Fibroblast of the aortic adventitia (primary cell): Measurements from ENCODE around the gene SH3GLB2. TPM values are rescaled to one million over a fixed set of nuclear protein-coding genes. Genes with fewer than 3 reads are reported as not detected.

Source experiments
- DNase-seq: peaks from one replicate; pipeline ENCODE4 v3.0.0-alpha.2; 2010; ENCODE audit warnings: low read depth
- H3K4me3 ChIP-seq: 2 replicates; pipeline ENCODE4 v1.5.1; 2011; ENCODE audit warnings: low read depth, mild to moderate bottlenecking, control low read depth, low read length, moderate library complexity
- CTCF ChIP-seq: IDR thresholded peaks from 2 replicates; pipeline ENCODE4 v1.5.1; 2011; ENCODE audit warnings: mild to moderate bottlenecking, low read length, control low read depth, inconsistent platforms; ENCODE audit not compliant: insufficient read depth
- total RNA-seq: library from RNA; depleted of rRNA; stranded (reverse); fragments of >200 nt; gene quantifications from 2 replicates; pipeline ENCODE4 v1.2.3, GENCODE V29; 2012; ENCODE audit warnings: low replicate concordance

Gene SH3GLB2
- total RNA-seq, 1 donor, result 41.0 TPM

- no peak for DNase-seq
- H3K4me3 ChIP-seq, result no peak overlapping the region
- no peak for TF ChIP-seq CTCF
Observed at GRCh38 chr9:128999581-129000206, 28.4 kb downstream of the SH3GLB2 start.

- no peak overlapping the region for H3K4me3 ChIP-seq
- no peak for DNase-seq
- no peak for TF ChIP-seq CTCF
Observed at GRCh38 chr9:128998462-128998861, 29.7 kb downstream of the SH3GLB2 start.

- TF ChIP-seq CTCF, result no peak
- H3K4me3 ChIP-seq, result no peak overlapping the region
- peak; percentile 76 for DNase-seq
Observed at GRCh38 chr9:128995791-128996190, 32.3 kb downstream of the SH3GLB2 start.

DNA sequence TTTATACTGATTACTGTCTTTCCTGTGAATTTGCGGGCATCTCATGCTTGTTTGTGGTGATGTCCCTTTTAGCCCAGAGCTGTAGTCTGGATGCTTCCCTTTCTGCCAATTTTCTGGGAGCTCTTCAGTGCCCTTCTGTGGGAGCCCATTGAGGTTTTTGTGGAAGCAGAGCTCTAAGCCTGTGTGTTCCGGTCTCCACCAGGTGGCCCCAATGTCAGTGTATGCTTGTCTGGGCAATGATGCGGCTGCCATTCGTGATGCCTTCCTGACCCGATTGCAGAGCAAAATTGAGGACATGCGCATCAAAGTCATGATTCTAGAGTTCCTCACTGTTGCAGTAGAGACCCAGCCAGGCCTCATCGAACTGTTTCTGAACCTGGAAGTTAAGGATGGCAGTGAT, 35.1 kb downstream of the SH3GLB2 start:
- peak; percentile 22 for DNase-seq
- no peak overlapping the region for H3K4me3 ChIP-seq
- peak; percentile 33 for TF ChIP-seq CTCF

- H3K4me3 ChIP-seq, result no peak overlapping the region
- peak; percentile 73 for DNase-seq
- no peak for TF ChIP-seq CTCF
Observed at GRCh38 chr9:128987805-128988204, 40.3 kb downstream of the SH3GLB2 start.

- no peak overlapping the region for H3K4me3 ChIP-seq
- TF ChIP-seq CTCF, result no peak
- DNase-seq, result no peak
Observed at GRCh38 chr9:128986671-128987070, 41.5 kb downstream of the SH3GLB2 start.

- DNase-seq, result no peak
- no peak overlapping the region for H3K4me3 ChIP-seq
- no peak for TF ChIP-seq CTCF
Observed at GRCh38 chr9:128983536-128983935, 44.6 kb downstream of the SH3GLB2 start.
